Uterus (tissue), 2 donors: ENCODE data around the gene TCEAL5.

Experiments used
- POLR2A ChIP-seq, 2 donors: fragments of 450-650 bp; IDR thresholded peaks; one replicate each; pipeline ENCODE4 v1.6.1; 2016; ENCODE audit warnings: antibody characterized with exemption in 2 of 2, mild to moderate bottlenecking in 1 of 2, moderate library complexity in 1 of 2
- TF ChIP-seq, protein P1 (sequence below), 4 experiments: fragments of 200-600 bp in 2 of 4; fragments of 450-650 bp in 2 of 4; sonication (generic) in 2 of 4; IDR thresholded peaks; one replicate each; pipeline ENCODE4 v1.5.1; 2016 to 2019; ENCODE audit warnings: antibody characterized with exemption in 4 of 4, mild to moderate bottlenecking in 2 of 4, moderate library complexity in 1 of 4

DNA sequence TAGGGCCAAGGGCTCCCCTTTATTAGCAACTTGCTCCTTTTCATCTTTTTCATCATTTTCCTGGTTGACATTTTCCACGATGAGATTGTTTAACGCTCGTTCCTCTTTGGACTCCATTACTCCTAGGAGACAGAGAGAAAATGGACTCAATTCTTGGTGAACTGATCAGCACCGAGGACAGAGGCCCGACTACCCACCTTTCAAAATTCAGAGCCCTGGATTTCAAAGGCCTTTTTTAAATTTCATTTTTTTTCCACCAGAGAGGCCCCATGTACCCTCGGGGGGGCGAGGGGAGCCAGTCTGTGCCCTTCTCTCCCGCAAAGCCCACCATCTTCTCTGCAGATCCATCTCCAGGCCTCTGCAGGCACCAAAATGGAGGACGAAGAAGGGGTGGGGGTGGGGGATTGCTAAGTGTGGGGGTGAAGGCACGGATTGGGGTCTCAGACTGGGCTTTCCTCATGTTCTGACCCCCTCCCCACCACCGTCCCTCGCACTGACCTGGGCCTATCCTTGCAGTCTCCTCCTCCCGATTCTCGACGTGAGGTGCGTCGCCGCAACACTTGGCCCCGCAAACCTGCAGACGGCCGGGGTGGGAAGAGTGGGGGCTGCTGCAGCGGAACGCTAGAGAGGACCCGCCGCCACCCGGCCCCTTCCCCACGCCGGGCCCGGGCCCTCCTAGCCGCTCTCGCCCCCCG is 33.5 kb upstream of the TCEAL5 start:
- TF ChIP-seq POLR2A (IDR thresholded peaks at IDR 0.05) = no peak
- TF ChIP-seq, protein P1, sequence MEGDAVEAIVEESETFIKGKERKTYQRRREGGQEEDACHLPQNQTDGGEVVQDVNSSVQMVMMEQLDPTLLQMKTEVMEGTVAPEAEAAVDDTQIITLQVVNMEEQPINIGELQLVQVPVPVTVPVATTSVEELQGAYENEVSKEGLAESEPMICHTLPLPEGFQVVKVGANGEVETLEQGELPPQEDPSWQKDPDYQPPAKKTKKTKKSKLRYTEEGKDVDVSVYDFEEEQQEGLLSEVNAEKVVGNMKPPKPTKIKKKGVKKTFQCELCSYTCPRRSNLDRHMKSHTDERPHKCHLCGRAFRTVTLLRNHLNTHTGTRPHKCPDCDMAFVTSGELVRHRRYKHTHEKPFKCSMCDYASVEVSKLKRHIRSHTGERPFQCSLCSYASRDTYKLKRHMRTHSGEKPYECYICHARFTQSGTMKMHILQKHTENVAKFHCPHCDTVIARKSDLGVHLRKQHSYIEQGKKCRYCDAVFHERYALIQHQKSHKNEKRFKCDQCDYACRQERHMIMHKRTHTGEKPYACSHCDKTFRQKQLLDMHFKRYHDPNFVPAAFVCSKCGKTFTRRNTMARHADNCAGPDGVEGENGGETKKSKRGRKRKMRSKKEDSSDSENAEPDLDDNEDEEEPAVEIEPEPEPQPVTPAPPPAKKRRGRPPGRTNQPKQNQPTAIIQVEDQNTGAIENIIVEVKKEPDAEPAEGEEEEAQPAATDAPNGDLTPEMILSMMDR (IDR thresholded peaks at IDR 0.05) = no peak
